Activated CD4-positive, alpha-beta T cell treated with anti-CD3 and anti-CD28 coated beads, Interleukin-2, amount 10 ng/mL, durations not matched to agents 7 days and 5 days (primary cell): ENCODE results near the gene NDST3. TPM values are rescaled to one million over a fixed set of nuclear protein-coding genes. Genes with fewer than 3 reads are reported as not detected.

Source experiments
- CTCF ChIA-PET: fragments of 350-600 bp; sonication (Branson Sonifier 250); formaldehyde crosslinking; loops from one replicate; lab custom pipeline; 2021; ENCODE audit warnings: antibody characterized with exemption; lab: Charles Lee
- POLR2A ChIA-PET: fragments of 350-600 bp; sonication (Branson Sonifier 250); formaldehyde crosslinking; loops from one replicate; lab custom pipeline; 2021; ENCODE audit warnings: antibody characterized with exemption; lab: Charles Lee
- DNase-seq: peaks from one replicate; pipeline ENCODE4 v3.0.0-alpha.2; 2020
- H3K27ac Mint-ChIP-seq: one replicate; pipeline ENCODE4 v1.8.0; 2021; ENCODE audit warnings: mild to moderate bottlenecking, moderate library complexity, mixed read lengths
- H3K27me3 Mint-ChIP-seq: one replicate; pipeline ENCODE4 v1.8.0; 2021; ENCODE audit warnings: mixed read lengths
- H3K36me3 Mint-ChIP-seq: one replicate; pipeline ENCODE4 v1.8.0; 2021; ENCODE audit warnings: low read depth, mixed read lengths
- H3K4me1 Mint-ChIP-seq: one replicate; pipeline ENCODE4 v1.8.0; 2021; ENCODE audit warnings: mixed read lengths
- H3K4me3 Mint-ChIP-seq: one replicate; pipeline ENCODE4 v1.8.0; 2021; ENCODE audit warnings: mild to moderate bottlenecking, moderate library complexity, mixed read lengths
- H3K9me3 Mint-ChIP-seq: one replicate; pipeline ENCODE4 v1.8.0; 2021; ENCODE audit warnings: mixed read lengths
- total RNA-seq, 2 experiments: library from RNA; stranded (reverse); gene quantifications; one replicate each; pipeline ENCODE4 v1.2.3, GENCODE V29; 2021

Gene NDST3
- not detected for total RNA-seq

DNA sequence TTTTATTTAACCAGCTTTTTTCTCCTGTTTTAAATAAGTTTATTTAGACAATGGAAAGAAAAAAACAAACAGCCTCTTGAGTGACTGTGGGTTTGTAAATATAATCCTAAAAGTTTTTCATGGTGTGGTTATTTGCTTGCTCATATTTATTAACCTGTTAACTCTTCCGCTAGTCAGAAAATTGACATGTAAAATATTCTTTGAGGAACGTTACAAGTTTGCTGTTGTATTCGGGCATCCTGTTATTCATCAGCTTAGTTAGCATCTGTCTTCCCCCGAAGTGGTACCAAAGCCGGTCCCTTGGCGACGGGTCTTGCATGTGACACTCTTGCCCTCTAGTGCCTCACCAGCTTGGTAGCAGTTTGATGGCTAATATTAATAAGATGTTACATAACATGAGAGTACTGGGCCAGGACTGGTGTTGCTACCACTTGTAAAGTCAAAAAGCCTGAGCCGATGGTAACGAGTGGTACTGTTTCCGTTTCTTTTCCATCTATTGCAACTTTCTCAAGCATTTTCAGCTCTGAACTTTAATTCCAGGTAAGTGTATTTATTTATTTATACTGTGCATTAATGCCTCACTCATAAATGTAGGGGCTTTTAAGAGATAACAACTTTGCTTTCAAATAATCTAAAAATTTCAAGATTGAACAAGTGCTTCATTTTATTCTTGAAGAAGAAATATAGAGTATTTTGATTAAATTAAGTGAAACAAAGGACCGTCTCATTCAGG is at the start of gene NDST3:
TSS of gene NDST3 (plus strand) at position 434 of the 733 bp plus-strand sequence. CDS start 19,425 bp downstream, outside the sequence.
- H3K9me3 Mint-ChIP-seq: no peaks in the 10 kb centered on the region
- peak; percentile 10 for DNase-seq
- H3K27ac Mint-ChIP-seq: no peak within 1 kb of the TSS
- peaks cover 51% of the 10 kb centered on the region for H3K27me3 Mint-ChIP-seq
- H3K4me3 Mint-ChIP-seq: peak within 1 kb of the TSS; percentile 31
- H3K36me3 Mint-ChIP-seq: no peaks in the 10 kb centered on the region
- ChIA-PET CTCF (no interaction called here), POLR2A (no interaction called here)
- peaks cover 11% of the 10 kb centered on the region for H3K4me1 Mint-ChIP-seq

DNA sequence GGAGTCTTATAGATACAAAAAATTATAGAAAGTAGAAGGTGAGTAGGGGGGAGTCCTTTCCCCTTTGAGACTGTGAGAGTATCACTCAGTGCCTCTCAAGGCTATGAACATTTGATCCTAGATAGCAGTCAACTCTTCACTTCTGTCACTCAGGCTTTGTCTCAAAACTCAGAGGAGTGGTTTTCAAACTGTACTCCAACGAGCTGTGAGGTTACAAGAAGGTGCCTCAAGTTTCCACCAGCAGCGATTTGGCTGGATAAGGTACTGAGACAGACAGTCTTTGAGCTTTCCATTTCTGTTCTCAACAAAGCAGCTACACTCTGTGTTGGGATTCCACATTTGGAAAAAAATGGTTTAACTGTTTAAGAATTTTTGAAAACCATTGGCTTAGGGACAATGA is 48.0 kb upstream of the NDST3 start:
- no peak overlapping the region for H3K4me3 Mint-ChIP-seq
- H3K9me3 Mint-ChIP-seq: no peaks in the 10 kb centered on the region

DNA sequence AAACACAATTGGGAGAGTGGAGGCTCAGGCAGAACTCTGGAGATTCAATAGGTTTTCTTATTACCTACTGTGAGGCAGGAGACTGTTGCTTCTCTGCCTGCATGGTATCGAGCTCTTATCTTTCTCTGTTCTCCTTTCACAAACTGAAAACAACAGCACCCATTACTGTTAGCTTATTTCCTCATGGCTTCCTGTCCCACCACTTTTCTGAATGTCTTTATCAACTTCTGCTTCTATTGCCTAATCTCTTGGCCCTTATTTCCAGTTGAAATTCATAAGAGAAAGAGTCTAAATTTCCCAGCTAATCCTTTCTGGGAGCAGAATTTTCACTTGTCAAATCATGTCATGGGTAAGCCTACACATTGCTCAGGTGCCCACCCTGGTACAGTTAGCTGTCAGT is 46.8 kb upstream of the NDST3 start:
- no peak overlapping the region for H3K4me3 Mint-ChIP-seq
- H3K27ac Mint-ChIP-seq: no peak overlapping the region
- H3K9me3 Mint-ChIP-seq: no peaks in the 10 kb centered on the region
- ChIA-PET CTCF (no interaction called here), POLR2A (no interaction called here)
- DNase-seq: no peak
- no peaks in the 10 kb centered on the region for H3K36me3 Mint-ChIP-seq
- H3K4me1 Mint-ChIP-seq: peaks cover 5% of the 10 kb centered on the region
- H3K27me3 Mint-ChIP-seq: peaks cover 2% of the 10 kb centered on the region

More for the DNA sequence above, 48.0 kb upstream of the NDST3 start:
- CTCF ChIA-PET: no interaction called here
- H3K27ac Mint-ChIP-seq: no peak overlapping the region
- peaks cover 5% of the 10 kb centered on the region for H3K4me1 Mint-ChIP-seq
- no peak for DNase-seq
- H3K27me3 Mint-ChIP-seq: peaks cover 2% of the 10 kb centered on the region
- no peaks in the 10 kb centered on the region for H3K36me3 Mint-ChIP-seq
- POLR2A ChIA-PET: no interaction called here

DNA sequence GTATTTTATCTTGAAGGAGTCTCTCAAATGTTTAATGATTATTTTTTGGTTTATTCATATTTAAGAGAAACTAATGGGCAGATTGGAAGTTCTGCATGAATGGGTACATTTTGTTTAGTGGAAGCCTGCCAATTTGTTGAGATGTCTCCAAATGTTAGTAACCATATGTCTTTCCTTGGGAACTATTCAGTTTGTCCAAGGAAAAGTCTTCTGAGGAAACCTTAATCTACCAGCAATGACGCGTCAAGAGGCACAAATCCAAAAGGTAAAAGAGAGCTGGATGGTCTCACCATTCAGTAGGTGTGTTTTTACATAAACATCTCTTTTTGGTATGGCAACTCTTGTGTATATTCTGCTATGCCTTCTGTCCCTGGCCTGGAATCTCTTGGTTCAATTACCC is 37.4 kb upstream of the NDST3 start:
- Mint-ChIP-seq H3K9me3 (no peaks in the 10 kb centered on the region), H3K27me3 (no peaks in the 10 kb centered on the region), H3K36me3 (no peaks in the 10 kb centered on the region), H3K27ac (no peak overlapping the region), H3K4me1 (no peaks in the 10 kb centered on the region), H3K4me3 (no peak overlapping the region)
- ChIA-PET CTCF (no interaction called here), POLR2A (no interaction called here)
- DNase-seq: no peak

DNA sequence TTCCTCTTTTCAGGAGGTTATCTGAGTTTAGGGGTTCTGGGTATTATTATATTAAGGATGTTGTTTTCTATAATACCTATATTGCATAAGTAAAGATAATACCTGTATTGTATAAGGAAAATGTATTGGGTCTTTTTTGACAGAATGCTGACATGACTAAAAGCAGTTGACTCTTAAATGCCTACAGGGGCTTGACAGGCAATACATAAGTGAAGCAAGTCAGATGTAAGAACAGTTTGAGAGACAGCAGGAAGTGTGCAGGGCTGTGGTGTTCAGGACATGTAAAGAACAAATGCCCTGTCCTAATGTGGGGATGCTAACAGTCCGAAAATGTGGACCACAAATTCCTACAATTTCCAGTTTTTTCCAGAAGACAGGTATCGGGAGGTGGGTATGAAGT is 30.2 kb upstream of the NDST3 start:
- H3K9me3 Mint-ChIP-seq: no peaks in the 10 kb centered on the region
- H3K27ac Mint-ChIP-seq: no peak overlapping the region
- no peaks in the 10 kb centered on the region for H3K36me3 Mint-ChIP-seq
- H3K4me3 Mint-ChIP-seq: no peak overlapping the region
- ChIA-PET POLR2A (no interaction called here), CTCF (no interaction called here)
- peaks cover 2% of the 10 kb centered on the region for H3K27me3 Mint-ChIP-seq
- H3K4me1 Mint-ChIP-seq: no peaks in the 10 kb centered on the region
- no peak for DNase-seq

DNA sequence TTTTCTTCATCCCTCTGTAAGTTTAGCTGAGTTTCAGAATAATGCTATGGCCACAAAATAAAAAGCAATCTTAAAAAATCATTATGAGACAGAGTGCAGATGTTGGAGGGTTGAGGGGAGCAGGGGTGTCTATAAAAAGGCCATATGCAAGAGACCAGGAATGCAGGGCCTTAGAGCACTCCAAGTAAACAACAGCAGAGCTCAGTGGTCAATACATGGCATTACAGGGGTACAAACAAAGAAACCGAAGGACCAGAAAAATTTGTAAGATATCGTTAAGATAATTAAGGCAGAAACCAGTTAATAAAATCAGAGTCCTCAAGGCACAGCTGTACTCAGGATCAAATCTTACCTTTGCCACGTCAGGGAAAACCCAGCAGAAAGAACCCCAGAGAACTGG is 28.4 kb upstream of the NDST3 start:
- ChIA-PET CTCF (no interaction called here), POLR2A (no interaction called here)
- Mint-ChIP-seq H3K36me3 (no peaks in the 10 kb centered on the region), H3K27ac (no peak overlapping the region), H3K4me1 (no peaks in the 10 kb centered on the region), H3K4me3 (no peak overlapping the region), H3K9me3 (no peaks in the 10 kb centered on the region), H3K27me3 (peaks cover 2% of the 10 kb centered on the region)
- DNase-seq: no peak

DNA sequence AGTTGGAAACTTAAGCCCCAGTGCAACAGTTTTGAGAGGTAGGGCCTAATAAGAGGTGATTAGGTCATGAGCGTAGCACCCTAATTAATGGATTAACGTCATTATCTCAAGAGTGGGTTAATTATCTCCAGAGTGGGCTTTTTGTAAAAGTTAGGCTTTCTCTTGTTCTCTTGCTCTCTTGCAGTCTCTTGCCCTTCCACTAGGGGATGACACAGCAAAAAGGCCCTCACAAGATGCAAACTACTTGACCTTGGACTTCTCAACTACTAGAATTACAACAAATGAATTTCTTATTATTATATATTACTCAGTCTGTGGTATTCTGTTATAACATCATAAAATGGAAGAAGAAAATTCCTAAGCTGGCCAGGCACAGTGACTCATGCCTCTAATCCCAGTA is 22.1 kb upstream of the NDST3 start:
- Mint-ChIP-seq H3K9me3 (no peaks in the 10 kb centered on the region), H3K4me1 (no peaks in the 10 kb centered on the region), H3K27me3 (peaks cover 2% of the 10 kb centered on the region), H3K36me3 (no peaks in the 10 kb centered on the region), H3K4me3 (no peak overlapping the region), H3K27ac (no peak overlapping the region)
- ChIA-PET CTCF (no interaction called here), POLR2A (no interaction called here)
- no peak for DNase-seq

DNA sequence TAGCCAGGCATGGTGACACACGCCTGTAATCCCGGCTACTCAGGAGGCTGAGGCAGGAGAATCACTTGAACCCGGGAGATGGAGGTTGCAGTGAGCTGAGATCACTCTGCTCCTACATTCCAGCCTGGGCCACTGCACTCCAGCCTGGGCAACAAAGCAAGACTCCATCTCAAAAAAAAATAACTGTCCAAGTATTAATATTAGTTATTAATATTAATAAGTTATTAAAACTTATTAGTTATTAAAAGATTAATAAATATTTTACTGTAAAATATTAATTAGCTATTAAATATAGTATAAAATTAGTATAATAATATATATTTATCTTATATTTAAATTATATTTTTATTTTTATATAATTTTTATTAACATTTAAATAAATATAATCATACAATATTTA is 19.5 kb upstream of the NDST3 start:
- ChIA-PET POLR2A (no interaction called here), CTCF (no interaction called here)
- no peaks in the 10 kb centered on the region for H3K36me3 Mint-ChIP-seq
- no peaks in the 10 kb centered on the region for H3K27me3 Mint-ChIP-seq
- no peaks in the 10 kb centered on the region for H3K9me3 Mint-ChIP-seq
- H3K4me1 Mint-ChIP-seq: no peaks in the 10 kb centered on the region
- H3K4me3 Mint-ChIP-seq: no peak overlapping the region
- no peak overlapping the region for H3K27ac Mint-ChIP-seq
- DNase-seq: no peak

DNA sequence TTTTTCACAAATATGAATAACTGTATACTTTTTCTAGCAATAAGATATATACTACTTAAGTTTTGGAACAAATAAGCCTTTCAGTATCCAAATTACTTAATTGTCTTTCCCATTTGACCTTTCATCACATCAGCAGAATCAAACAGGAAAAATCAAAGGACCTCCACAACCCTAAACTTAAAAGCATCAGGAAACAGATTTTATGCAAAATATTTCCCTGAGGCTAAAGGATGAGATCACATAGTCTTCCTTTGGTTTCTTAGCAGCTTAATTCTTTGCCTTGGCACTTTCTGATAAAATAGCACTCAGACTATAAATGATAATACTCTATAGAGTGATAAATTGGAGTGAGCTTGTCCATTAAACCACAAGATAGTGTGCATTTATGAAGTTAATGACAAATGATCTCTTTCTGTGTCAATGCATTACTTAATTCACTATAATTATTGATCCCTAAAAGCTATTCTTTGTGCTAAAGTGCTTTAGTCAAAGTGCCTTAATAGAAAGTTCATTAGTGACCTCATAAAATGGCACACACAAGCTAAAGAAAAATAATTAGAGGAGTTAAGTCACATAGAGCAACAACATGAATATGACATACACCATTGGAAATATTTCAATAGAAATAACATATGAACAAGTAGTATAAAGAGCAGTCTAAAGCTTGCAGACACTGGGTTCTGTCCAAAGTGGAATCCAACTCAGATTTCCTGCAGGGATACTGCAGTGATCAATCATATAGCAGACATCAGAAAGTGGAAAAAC is 15.7 kb upstream of the NDST3 start:
- Mint-ChIP-seq H3K4me1 (no peaks in the 10 kb centered on the region), H3K9me3 (no peaks in the 10 kb centered on the region), H3K4me3 (no peak overlapping the region), H3K27ac (no peak overlapping the region), H3K36me3 (no peaks in the 10 kb centered on the region), H3K27me3 (no peaks in the 10 kb centered on the region)
- POLR2A ChIA-PET: no interaction called here
- DNase-seq: no peak
- CTCF ChIA-PET: no interaction called here

DNA sequence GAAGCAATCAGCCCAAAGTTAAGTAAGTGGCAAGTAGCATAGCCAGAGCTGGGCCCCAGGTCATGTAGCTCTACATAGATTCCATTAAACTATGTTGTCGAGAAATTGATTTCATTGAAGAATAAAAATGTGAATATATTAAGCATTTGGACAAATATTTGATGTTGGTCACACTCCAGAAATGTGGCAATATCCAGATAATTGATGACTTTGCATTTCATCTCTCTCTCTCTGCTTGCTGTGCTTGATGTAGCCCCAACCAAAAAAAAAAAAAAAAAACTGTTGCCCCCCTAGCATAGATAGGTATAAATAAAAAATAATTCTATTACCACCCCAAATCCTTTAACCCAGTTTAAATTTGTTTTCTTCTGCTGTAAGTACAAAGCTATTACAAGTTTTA is 7.5 kb upstream of the NDST3 start:
- H3K27me3 Mint-ChIP-seq: peaks cover 18% of the 10 kb centered on the region
- no peaks in the 10 kb centered on the region for H3K36me3 Mint-ChIP-seq
- CTCF ChIA-PET: interaction anchor here (0.7 kb wide), 1 partner anchor 183 kb away, joined by 3 read pairs; no protein-coding TSS in a partner anchor
- no peaks in the 10 kb centered on the region for H3K4me1 Mint-ChIP-seq
- H3K9me3 Mint-ChIP-seq: no peaks in the 10 kb centered on the region
- no peak for DNase-seq
- no peak overlapping the region for H3K27ac Mint-ChIP-seq
- POLR2A ChIA-PET: no interaction called here
- H3K4me3 Mint-ChIP-seq: no peak overlapping the region

DNA sequence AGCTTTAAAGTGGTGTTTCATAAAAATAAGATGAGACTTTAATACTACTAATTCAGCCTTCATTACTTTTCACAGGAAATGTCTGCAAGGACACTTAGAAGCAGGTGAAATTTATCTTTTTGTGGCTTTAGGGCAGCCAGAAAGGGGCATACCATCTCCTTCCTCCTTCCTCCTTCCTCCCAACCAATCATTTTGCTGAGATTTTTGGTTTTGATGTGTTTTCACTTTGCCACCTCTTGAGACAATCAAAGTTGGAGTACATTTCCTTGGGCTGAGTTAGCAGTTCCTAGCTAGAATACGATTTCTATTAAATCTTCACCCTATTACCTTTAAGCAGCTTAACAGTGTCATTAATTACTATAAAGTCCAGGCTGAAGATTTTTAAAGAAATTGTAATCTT is 5.1 kb upstream of the NDST3 start:
- Mint-ChIP-seq H3K36me3 (no peaks in the 10 kb centered on the region), H3K9me3 (no peaks in the 10 kb centered on the region), H3K4me1 (peaks cover 10% of the 10 kb centered on the region), H3K4me3 (no peak overlapping the region), H3K27ac (no peak overlapping the region), H3K27me3 (peaks cover 36% of the 10 kb centered on the region)
- POLR2A ChIA-PET: no interaction called here
- no peak for DNase-seq
- CTCF ChIA-PET: no interaction called here

DNA sequence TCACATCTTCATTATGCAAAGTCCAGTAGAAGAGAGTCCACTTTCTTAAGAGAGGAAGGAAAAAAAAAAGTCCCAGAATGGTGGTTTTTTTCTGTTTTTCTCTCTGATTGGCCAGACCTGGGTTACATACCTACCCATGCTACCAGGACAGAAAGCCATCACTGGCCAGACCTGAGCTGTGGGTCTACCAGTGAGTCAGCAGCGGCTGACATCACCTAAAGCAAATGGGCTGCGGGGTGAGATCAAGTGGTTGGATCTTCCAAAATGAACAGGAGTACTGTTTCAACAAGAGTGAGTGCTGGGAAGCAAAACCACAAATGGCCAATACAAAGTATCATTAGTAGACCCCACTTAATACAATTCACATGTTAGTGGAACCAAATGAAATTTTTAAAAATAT is 1.6 kb upstream of the NDST3 start:
- no peaks in the 10 kb centered on the region for H3K36me3 Mint-ChIP-seq
- H3K9me3 Mint-ChIP-seq: no peaks in the 10 kb centered on the region
- no peak for DNase-seq
- H3K4me3 Mint-ChIP-seq: no peak overlapping the region
- ChIA-PET CTCF (no interaction called here), POLR2A (no interaction called here)
- no peak overlapping the region for H3K27ac Mint-ChIP-seq
- H3K27me3 Mint-ChIP-seq: peaks cover 51% of the 10 kb centered on the region
- H3K4me1 Mint-ChIP-seq: peaks cover 11% of the 10 kb centered on the region

DNA sequence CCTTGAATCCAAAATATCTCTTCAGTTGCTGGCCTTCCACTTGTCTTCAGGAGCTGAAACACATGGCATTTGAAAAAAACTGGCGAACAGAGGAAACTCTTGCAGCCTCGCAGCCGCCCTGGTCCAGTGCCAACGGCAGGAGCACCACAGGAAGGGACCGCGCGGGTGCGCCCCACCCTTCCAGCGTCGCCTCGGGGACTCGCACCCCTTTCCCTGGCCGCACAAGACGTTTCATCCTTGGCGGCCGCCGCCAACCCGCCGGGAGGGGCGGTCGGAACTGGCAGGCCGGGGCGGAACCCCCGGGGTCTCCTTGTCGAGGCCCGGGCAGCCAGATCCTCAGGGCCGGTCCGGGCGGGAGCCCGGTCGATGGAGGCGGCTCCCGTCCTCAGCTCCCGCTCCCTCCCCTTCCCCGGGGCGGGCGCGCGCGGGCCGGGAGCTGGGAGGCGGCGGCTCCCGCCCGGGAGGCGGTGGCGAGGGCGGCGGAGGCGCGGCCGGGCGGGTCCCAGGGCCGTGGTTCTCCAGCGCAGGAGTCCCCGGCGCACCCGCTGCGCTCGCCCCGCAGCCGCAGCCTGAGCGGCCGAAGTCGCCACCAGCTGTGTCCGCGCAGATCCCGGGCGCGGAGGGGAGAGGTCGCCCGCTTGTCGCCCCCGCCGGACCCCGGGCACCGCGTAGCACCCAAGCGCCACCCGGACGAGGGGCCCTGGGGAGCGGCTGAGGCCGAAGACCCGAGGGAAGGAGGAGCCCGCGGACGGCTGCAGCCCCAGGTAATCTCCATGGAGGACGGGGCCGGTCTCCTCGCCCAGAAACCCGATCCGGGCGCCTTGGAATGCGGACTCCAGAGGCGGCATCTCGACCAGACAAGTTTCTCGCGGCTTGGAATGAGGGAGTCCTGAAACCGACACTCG is 886 bp upstream of the NDST3 start:
- Mint-ChIP-seq H3K9me3 (no peaks in the 10 kb centered on the region), H3K36me3 (no peaks in the 10 kb centered on the region), H3K27ac (no peak overlapping the region), H3K4me3 (peak overlapping the region; percentile 34), H3K27me3 (peaks cover 51% of the 10 kb centered on the region), H3K4me1 (peaks cover 11% of the 10 kb centered on the region)
- ChIA-PET CTCF (no interaction called here), POLR2A (no interaction called here)
- no peak for DNase-seq
